ENCODE data around the gene MYOCOS.

DNA sequence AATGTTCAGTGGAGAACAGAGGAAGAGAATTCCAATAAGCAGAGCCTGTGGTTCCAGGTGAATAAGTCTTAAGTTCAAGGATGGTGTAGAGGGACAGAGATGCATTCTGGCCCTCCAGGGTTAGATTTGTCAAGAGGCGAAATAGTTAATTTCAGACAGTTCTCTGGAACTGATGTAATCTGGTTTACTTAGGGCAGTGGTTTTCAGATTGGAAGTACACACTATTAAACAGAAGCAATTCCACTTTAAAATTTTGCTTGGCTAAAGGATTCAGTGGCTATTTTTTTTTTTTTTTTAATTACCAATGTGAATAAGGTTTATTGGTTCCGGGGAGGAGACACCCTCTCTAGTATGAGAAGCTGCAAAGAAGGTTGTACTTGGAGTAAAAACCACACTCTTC, 25.3 kb upstream of the MYOCOS start:
- TF ChIP-seq, protein P1, sequence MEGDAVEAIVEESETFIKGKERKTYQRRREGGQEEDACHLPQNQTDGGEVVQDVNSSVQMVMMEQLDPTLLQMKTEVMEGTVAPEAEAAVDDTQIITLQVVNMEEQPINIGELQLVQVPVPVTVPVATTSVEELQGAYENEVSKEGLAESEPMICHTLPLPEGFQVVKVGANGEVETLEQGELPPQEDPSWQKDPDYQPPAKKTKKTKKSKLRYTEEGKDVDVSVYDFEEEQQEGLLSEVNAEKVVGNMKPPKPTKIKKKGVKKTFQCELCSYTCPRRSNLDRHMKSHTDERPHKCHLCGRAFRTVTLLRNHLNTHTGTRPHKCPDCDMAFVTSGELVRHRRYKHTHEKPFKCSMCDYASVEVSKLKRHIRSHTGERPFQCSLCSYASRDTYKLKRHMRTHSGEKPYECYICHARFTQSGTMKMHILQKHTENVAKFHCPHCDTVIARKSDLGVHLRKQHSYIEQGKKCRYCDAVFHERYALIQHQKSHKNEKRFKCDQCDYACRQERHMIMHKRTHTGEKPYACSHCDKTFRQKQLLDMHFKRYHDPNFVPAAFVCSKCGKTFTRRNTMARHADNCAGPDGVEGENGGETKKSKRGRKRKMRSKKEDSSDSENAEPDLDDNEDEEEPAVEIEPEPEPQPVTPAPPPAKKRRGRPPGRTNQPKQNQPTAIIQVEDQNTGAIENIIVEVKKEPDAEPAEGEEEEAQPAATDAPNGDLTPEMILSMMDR (IDR thresholded peaks at IDR 0.05; ENCODE audit: insufficient read depth, low read length, poor library complexity, severe bottlenecking), result no peak
- TF ChIP-seq EZH2phosphoT487 (conservative IDR thresholded peaks at IDR 0.05; ENCODE audit: low read length), result no peak

Measured in SU-DHL-6 (cell line).